Stimulated activated CD4-positive, alpha-beta T cell treated with anti-CD3 and anti-CD28 coated beads, Interleukin-4, amount 100 ng/mL, for 1 hour (primary cell): Measurements from ENCODE around the gene RSL24D1.

Source experiments
- DNase-seq: peaks from one replicate; pipeline ENCODE4 v3.0.0-alpha.2; 2020

RSL24D1 gene

DNA sequence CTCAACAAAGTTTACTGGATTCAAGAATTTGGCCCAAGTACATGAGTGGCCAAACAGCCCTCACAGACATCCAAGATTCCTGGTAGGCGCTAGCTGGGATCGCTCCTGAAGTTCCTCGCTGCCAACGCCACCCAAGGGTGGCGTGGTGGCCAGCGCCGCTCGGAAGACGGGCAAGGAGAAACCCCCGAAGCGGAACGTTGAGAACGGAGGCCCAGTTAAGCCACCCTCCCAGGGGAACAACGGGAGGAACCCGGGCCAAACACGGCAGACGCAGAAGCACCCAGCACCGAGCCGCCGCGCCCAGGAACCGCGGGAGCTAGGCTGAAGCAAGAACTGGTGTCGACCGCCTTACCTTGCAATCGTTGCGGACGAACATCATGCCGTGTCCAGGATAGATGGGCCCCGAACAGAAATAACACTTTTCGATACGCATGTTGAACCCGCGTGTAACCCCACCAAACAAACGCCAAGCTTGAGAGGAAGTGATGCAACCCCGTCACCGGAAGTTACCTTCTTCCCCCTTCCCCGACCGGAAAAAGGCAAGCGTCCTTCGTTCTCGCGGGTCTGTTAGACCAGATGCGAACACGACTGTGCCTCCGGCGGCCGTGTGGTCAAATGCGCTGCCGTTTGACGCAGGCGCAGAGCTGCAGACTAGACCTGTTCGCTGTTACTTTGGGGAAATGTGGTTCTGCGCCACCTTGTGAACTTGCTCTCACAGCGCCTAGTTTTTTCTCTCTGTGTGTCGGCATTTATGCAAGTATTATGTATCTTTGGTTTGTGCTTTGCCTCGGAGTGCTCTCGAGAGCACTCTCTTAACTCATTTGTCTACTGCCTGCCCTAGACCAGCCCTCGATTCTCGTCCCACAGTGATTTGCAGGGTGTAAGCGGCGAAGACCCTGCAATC lies at the start of gene RSL24D1:
TSS of gene RSL24D1 (minus strand) at position 484 of the 904 bp plus-strand sequence. CDS start at position 433, 51 bp downstream.
- DNase-seq, result peak; percentile 94

DNA sequence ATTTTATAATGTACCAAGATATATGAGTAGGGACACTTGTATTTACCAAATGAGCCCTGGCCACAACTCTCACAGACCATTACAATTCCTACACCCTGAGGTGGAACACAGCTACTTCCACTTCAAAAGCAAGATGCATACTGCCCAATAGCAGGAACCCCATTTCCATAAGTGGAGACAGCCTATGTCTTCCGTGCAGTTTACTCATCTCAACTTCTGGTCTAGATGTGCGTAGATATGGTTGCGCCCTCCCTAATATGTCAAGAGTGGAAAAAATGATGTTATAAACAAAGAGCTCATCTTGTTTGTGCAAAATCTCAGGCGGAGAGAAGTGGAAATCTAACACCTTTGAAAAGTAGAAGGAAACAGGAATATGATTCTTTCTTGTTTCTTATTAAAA lies 48.3 kb upstream of the RSL24D1 start:
- DNase-seq, result no peak

DNA sequence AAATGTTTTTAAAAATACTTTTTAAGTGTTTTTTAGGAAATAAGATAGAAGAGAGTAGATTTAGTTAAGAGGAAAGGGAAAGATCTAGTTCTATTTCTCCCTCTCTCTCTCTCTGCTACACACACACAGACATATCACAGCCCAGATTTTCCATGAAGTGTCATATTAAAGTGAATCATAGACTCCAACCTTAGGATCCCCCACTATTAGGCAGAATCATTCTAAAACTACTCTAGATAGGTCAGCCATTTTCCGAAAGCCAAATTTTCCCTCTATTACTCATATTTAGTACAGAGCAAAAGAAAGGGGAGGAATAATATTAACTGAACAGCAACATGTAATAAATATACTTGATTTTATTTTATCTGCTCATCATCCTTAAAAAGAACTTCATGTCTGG lies 45.1 kb upstream of the RSL24D1 start:
- DNase-seq, result no peak

DNA sequence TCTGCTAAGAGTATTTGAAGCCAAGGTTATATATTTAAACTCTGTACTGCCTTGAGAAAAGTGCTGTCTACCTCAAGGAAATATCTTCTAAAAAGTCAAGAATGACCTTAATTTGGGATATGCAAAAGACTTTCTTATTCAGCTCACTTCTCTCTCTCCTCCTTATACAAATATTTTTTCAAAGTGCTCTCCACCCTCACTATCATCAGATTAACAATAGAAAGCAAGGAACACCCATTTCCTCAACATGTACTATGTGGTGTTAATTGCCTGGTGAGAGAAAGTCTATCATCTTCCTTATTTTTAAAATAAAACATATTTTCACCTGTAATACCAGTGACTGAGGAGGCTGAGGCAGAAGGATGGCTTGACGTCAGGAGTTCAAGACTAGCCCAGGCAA lies 44.4 kb upstream of the RSL24D1 start:
- no peak for DNase-seq

DNA sequence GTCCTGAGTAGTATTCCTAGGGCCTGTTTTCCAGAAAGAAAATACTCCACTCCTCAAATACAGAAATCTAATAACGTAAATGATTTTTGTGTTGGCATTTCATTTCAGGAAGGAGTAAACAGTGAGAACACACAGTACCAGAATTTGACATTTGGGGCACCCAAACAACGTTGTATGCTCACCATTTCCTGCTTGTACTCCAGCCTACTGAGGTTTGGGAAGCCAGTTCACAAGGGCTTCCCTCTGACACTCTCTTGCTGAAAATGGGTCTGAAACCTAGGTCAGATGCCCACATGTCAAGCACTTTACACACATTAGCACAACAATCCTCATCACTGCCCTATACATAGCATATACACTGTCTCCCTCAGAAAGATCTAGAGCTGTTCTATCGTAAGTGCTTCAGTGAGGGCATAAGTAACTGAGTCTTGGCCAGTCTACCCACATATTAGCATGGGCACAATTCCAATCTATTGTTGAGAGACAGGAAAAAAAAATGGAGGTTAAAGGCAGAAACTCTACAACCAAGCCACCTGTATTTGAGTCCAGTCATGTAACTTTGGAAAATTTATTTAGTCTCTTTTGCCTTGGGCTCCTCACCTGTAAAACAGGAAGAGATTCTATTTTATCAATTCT lies 43.5 kb upstream of the RSL24D1 start:
- DNase-seq, result no peak

DNA sequence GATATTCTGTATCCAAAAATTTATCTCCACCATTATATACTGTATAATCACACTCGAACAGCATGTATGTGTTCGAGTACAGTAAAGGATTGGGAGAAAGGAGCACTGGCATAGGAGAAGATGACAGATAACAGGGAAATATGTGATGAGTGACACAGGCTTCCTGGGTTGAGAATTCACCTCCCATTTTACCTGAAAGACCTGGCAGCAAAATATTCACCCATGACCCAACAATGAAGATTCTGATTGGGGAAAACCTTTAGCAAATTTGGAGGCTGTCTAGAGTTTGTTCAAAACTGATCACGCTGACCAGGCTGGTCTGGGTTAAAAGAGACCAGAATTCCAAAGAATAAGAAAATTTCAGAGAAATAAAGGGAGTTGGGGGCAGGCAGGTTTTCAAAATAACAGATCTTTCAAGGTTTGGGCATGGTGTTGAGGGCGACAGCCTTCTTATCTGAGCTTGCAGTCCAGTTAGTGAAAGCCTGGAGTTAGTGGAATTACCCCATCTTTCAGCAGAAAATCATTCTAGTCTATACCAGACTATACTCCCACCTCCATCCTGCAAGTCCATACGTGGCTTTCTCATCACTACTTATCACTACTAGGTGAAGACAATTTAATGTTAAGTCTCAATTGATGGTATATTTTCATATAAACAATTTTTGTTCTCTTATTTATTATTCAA lies 42.8 kb upstream of the RSL24D1 start:
- no peak for DNase-seq

DNA sequence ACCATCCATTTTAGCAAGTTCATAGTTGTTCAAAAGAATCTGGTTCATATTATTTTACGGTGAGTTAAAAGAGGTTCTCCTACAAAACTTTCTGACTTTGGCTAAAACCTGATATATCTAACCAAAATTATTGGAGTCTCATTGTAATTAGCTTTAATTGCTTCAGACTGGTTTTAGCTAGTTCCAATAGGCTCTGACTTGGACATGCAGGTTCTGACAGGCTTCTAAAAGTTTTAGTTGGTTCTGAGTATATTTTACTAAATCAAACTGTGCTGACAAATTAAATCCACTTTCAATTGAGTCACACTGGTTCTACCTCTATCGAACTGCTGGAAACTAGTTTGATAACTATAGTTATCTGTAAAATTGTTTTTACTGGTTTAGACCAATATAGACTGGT lies 42.1 kb upstream of the RSL24D1 start:
- no peak for DNase-seq

DNA sequence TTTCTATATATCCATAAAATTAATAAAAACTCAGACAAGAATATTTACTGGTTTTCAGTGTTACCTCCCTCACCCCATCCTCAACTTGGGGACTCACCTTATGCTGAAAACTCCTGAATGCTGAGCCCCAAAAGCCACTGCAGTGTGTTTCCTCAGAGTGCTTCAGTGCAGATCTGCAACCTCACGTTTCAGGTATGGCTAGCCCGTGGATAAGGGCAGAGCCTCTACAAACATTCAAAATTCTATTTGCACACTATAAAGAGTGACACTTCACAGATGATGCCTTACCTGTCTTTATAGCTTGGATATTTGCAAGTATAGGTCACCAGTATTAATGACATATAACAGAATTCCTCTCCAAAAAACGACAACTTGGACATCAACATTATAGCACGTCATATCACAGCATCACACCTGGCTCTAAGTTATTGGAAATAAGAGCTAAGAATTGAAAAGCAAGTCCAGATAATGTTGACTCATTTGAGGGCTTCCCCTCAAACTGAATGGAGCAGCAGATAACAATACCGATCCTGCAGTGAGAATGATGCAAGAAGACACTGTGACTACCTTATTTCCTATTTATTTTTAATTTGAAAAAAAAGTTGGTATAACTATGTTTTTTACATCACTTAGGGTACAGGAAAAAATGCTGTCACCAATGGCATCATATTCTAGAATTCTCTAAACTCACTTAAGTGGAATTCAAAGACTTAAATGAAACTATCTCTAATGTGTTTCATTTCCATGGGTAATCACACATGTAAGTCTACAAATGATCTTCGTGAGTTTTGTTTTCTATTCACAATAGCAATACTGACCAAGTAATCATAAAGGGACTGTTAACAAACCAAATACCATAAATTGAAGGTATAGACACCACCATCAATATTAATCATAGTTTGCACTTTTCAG lies 40.7 kb upstream of the RSL24D1 start:
- DNase-seq, result no peak

DNA sequence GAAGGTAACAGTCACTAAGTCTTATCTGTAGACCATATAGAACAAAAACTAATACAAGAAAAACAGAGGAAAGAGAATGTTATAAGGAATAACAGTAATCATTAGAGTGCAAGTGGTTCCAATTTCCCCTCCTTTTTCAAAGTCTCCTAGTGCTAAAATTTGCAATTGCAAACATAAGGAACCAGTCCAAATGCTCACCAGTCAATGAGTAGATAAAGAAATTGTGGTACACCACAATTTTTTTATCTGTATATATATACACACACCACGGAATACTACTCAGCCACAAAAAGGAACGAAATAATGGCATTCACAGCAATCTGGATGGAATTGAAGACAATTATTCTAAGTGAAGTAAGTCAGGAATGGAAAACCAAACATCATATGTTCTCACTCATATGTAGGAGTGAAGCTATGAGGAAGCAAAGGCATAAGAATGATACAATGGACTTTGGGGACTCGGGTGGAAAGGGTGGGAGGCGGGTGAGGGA lies 38.9 kb upstream of the RSL24D1 start:
- no peak for DNase-seq

DNA sequence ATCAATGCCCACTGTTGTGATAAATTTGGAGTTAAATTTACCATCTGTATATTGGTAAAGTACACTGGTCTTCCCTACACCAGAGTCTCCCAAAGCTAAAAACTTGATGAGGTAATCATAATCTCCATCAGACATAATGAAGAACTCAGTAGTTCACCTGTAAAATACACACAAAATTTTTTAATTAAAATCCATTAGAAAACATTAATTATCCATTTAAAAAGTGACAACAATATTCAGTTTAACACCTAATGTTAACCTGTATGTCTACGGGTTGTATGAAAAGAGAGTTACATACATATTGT lies 38.0 kb upstream of the RSL24D1 start:
- no peak for DNase-seq

DNA sequence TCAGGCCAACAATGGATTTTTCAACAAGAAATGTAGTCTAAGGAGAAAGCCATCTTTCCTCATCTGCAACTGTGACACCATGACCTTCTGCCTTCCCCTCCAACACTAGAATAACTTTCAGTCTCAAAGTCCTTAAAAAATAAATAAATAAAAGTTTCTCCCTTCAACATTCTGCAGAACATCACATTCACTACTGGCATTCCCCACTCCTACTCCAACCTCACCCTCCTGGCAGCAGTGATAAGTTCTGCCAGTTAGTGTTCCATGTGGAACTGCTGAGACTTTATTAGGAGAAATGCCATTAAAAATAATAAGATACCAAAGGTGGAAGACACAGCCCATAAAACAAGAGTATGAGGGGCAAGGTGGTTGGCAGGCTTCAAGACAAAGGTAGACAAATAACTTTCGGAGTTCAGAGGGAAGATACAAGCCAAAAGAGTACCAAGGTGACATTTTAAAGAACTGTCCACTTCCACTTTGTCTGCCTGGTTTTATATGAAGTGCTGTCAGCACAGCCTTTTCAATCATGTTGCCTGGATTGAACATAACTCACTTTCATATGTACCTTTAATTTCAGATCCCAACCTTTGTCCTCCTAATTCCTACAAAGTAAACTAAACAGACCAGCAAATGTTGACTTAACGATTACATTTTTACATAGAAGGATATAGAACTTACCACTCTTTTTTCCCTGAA lies 37.5 kb upstream of the RSL24D1 start:
- no peak for DNase-seq

DNA sequence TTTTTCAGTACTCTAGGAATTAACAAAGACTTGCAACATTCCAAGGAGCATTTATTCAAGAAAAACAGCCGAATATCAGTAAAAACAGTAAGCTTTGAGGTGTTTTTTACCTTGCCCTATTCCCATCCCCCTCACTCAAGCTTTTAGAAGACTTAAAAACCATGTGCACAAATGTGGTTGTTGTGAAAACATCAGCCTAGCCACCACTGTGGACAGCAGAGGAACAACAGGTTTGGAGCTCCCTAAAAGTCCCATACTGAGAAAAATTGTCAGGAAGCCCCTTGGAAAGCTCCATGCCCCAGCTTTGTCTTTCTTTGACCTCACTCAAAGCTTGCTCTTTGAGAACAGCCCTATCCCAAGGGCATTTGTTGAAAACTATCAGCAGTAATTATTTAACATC lies 34.7 kb upstream of the RSL24D1 start:
- DNase-seq, result no peak

DNA sequence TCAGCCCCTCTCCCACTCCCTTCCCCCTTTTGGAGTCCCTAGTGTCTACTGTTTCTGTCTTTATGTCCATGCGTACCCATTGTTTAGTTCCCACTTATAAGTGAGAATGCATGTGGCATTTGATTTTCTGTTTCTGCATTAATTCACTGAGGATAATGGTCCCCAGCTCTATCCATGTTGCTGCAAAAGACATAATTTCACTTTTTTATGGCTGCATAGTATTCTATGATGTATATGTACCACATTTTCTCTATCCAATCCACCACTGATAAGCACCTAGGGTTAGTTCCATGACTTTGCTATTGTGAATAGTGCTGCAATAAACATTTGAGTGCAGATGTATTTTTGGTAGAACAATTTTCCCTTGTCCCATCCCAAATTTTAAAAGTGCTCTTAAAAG lies 34.2 kb upstream of the RSL24D1 start:
- no peak for DNase-seq

DNA sequence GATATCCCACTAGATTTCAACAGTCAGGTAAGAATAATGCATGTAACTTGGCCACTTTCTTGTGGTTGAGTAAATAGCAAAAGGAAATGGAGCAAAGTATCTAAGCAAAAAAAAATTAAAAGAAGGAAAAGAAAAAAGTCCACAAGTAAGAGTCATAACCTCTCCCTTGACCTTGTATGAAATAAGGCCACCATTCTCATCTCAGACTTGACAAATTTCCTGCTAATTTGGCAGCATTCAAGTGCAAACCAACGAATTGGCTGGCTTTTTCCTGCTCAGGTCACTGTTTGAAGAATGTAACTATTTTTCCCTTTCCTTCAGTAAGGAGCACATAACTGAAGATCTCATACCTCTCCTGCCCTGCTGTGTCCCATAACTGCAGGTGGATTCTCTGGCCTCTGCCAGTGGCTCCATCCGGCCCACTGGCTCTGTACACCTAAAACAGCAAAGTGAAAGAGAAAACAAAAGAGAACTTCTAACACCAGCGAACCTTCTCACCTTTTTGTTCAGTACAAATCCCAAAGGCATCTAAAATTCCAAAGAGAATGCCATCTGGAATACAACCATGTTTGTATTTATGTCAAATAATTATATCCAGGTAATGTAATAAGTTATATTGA lies 33.4 kb upstream of the RSL24D1 start:
- DNase-seq, result no peak

DNA sequence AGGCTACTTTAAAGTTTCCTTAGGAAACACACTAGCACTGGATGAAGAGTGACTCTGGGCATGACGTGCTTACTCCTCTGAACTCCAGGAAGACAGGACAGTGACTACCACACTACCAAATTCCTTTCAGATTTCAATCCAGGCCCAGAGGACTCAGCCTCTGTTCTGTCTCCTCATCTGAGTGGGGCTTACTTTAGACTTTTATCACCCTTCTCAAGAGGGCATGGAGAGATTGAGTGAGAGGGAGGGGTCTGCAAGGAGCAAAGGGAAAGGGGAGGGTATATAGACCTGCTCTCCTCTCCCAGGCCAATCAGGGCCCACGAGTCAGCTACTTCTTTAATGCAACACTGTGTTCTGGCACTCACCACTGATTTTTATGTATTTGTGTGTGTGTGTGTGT lies 29.4 kb upstream of the RSL24D1 start:
- DNase-seq, result no peak

DNA sequence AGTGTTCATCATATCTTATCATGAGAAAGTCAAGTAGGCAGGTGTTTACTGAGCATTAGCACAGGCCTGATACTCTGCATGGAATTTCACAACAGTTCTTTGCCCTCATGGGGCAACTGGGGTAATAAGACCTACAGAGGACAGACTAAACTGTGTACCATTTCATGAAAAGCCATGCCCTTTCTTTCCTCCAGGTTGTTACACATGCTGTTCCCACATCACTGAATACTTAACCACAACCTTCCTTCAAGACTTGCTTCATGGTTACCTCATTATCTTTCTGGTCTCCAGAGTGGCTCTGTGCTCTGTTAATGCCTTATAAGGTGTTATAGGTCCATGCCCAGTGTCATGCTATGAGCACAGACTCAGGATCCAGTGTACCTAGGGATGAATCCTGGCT lies 28.2 kb upstream of the RSL24D1 start:
- no peak for DNase-seq

DNA sequence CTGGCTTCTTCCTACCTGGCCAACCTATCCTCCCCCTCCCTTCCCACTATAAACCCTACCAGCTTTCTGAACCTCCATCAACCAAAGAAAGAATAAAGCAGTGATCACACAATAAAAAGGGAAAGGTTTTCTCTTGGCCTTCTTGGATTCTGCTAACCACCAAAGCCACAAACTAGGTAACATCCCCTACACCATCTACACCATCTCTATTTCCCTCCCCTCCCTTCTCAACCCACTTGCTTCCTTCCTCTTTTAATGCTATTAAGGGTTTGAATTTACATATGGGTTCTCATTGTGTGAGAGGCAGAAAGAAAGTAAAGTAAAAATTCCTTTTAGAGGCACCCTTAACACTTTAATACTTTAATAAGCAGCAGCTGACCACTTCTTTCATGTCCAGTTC lies 25.8 kb upstream of the RSL24D1 start:
- no peak for DNase-seq

DNA sequence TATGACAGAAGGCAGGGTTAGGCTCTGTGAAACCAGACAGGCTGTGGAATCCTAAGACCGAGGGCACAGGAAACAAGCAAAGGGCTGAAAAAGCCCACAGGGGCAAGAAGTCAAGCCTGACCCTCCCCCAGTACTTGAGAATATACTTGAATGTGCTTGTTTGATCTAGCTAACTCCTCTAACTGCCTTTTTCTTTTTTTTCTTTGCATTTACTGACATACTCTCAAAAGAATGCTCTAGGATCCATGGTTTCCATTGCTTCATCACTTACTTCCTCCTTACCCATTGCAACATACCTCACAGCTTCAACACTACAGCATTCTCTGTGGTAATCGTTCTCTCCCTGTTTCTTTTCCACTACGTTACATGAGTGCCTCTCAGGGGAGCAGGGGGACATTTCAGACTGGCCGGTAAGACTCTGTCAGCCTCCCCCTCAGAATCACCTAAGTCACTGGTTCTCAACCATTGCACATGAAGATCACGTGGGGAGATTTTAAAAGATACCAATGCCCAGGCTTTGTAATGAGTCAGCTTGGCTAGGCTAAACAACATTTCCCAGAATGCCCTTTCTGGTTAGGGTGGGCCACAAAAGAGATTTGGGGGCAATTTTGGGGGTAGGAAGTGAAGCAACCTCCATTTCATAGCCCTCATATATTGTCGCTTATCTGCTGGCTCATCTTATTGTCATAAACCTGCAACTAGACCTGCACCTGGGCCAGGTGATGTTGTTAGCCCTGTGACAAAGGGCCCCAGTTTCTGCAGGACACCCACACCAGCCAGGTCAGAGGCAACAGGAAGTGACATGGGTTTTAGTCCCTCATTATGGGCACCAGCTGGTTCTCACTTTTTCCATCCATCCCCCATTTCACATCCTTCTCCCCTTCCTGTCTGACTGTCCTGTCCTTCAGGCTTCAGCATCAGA lies 24.6 kb upstream of the RSL24D1 start:
- DNase-seq, result no peak

DNA sequence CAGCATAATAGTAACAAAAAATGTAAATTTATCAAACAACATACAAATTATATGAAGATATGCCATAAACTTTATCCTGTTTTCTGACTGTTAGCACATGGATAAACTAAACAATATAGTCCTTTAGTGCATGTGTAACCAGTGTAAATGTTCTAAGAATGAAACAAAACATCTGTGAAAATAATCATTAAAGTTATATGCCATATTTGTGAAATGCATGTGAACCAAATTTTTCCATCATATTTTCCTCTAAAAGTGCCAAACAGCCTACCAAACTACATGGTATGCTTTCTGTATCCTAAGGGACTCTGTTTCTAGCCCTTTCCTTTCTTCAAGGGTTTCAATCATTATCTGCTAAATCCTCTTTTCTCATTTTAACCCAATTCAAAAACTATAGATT lies 23.9 kb upstream of the RSL24D1 start:
- DNase-seq, result no peak

DNA sequence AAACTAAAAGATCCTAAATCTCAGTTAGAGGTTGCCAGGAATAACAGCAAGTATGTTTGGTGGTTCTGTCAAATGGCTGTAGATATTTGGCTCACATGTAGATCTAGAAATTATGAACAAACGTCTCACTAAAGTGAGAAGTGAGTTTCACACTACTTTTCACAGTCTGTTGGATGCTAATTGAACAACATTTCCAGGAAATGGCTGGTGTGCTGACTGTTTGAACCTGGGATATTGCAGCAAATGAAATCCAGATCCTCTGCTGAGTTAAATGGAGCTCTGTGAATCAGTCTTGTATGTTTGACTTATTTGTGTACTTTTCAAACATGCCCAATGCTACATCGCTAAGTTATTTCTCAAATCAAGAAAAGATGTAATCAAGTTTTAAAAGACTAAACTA lies 21.3 kb upstream of the RSL24D1 start:
- no peak for DNase-seq

DNA sequence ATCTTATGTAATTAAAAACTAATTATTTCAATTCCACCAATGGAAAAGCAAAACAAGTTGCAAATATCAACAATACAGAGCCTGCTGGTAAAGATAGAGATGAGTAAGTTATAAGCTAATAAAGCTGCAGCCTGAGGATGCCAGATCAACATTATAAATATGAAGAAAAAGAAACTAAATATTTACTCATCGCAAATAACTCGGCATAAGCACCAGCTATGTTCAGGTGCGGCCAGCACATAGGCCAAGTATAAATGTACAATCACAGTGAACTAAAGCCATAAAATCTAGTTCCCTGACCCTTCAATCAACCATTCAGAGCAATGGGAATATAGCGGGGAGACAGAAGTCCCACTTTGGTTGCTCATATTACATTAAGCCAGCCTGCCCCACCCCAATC lies 7.7 kb upstream of the RSL24D1 start:
- no peak for DNase-seq
